Stimulated activated naive CD4-positive, alpha-beta T cell treated with Interleukin-2 at 50 U/mL for 16 hours (primary cell): Measurements from ENCODE around the gene IQCE.
A peak's percentile ranks its signal among the peaks of the same experiment; 100 is the strongest.

Experiments used
- DNase-seq: peaks from one replicate; lab custom pipeline; 2025; lab: John Stamatoyannopoulos, UW

IQCE gene

GRCh38 chr7:2614631-2615330 is 56.0 kb downstream of the IQCE start:
- no peak for DNase-seq

- no peak for DNase-seq
Measured at GRCh38 chr7:2616387-2617324, 57.9 kb downstream of the IQCE start.

GRCh38 chr7:2617325-2617905 is 58.6 kb downstream of the IQCE start:
- no peak for DNase-seq

- DNase-seq = no peak
Measured at GRCh38 chr7:2619116-2619515, 60.3 kb downstream of the IQCE start.

- no peak for DNase-seq
Measured at GRCh38 chr7:2621061-2621828, 62.5 kb downstream of the IQCE start.

- DNase-seq = no peak
Measured at GRCh38 chr7:2621948-2622640, 63.3 kb downstream of the IQCE start.

GRCh38 chr7:2622869-2623697 is 64.3 kb downstream of the IQCE start:
- DNase-seq = no peak

GRCh38 chr7:2623698-2624014 is 64.9 kb downstream of the IQCE start:
- DNase-seq = no peak

- DNase-seq = no peak
Measured at GRCh38 chr7:2624293-2624886, 65.6 kb downstream of the IQCE start.

- DNase-seq = no peak
Measured at GRCh38 chr7:2626498-2627117, 67.8 kb downstream of the IQCE start.

GRCh38 chr7:2627258-2628129 is 68.7 kb downstream of the IQCE start:
- DNase-seq = no peak

- no peak for DNase-seq
Measured at GRCh38 chr7:2628130-2628482, 69.3 kb downstream of the IQCE start.

GRCh38 chr7:2628891-2629290 is 70.1 kb downstream of the IQCE start:
- DNase-seq = no peak

- DNase-seq = no peak
Measured at GRCh38 chr7:2629746-2630681, 71.2 kb downstream of the IQCE start.

GRCh38 chr7:2631946-2632732 is 73.4 kb downstream of the IQCE start, which contains the start of gene TTYH3:
TSS of gene TTYH3 (plus strand) at chr7:2631986. CDS start at chr7:2632156, 170 bp downstream.
- DNase-seq = no peak

- DNase-seq = peak; percentile 36
Measured at GRCh38 chr7:2632733-2633537, 74.2 kb downstream of the IQCE start.
